HK-2 (cell line): Measurements from ENCODE around the gene PARD3B.

Experiments
- DNase-seq: peaks from one replicate; pipeline ENCODE4 v3.0.0-alpha.2; 2018; ENCODE audit not compliant: unreplicated experiment

Gene PARD3B

GRCh38 chr2:204892506-204893255, 347.4 kb downstream of the PARD3B start:
- DNase-seq: no peak

GRCh38 chr2:204896146-204896545, 350.9 kb downstream of the PARD3B start:
- no peak for DNase-seq

GRCh38 chr2:204897561-204897960, 352.3 kb downstream of the PARD3B start:
- DNase-seq: no peak

- DNase-seq: no peak
Measured at GRCh38 chr2:204898928-204899640, 353.8 kb downstream of the PARD3B start.

- no peak for DNase-seq
Measured at GRCh38 chr2:204899983-204900382, 354.7 kb downstream of the PARD3B start.

DNA sequence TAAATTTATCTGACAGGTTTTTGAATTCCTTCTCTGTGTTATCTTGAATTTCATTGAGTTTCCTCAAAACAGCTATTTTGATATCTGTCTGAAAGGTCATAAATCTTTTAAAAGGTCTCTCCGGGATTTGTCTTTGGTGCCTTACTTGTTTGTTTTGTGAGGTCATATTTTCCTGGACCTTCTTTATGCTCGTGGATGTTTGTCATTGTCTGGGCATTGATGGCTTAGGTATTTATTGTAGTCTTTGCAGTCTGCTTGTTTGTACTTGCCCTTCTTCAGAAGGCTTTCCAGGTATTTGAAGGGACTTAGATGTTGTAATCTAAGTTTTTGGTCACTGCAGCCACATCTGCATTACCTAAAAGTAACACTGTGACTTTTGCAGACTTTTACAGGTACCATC, 355.2 kb downstream of the PARD3B start:
- DNase-seq: no peak

GRCh38 chr2:204900910-204901309, 355.6 kb downstream of the PARD3B start:
- DNase-seq: no peak

DNA sequence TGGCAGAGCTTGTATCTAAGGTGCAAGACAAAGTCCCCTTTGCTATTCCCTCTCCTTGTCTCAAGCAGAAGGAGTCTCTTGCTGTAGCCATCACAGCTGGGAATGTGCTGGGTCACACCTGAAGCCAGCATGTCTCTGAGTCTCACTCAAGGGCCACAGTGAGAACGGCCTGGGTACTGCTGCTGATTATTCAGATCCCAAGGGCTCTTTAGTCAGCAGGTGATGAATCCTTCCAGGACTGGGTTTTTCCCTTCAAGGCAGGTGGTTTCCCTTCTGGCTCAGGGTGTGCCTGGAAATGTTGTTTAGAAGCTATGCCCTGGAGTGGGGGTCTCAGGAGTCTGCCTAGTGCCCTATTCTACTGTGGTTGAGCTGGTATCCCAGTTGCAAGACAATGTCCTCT, 356.3 kb downstream of the PARD3B start:
- DNase-seq: no peak

GRCh38 chr2:204909791-204910190, 364.5 kb downstream of the PARD3B start:
- DNase-seq: no peak

- DNase-seq: no peak
Measured at GRCh38 chr2:204913312-204913711, 368.0 kb downstream of the PARD3B start.

DNA sequence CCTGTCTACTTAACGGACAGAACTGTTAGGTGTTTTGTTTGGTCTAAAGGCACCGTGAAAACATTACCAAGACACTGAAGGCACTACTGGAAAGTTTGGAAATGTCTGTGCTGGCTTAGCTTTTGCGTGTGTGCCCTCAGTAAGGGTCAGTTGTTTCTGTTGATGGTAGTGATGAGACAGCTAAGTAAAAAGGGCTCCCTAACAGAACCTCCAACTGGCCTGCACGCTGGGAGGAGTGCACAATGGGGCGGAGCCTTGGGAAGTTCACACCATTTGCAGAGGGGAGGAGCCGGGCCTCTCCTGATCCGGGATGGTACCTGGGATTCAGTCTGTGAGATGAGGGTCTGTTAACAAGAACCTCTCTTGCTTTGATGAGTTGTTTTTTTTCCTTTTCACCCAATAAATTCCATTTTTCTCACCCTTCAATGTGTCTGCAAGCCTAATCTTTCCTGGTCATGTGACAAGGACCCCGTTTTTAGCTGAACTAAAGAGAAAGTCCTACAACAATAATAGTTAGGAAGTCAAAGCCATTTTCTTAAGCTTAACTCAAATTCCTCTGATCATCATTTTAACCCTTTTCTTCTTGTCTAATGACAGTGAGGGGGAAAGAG, 368.7 kb downstream of the PARD3B start:
- DNase-seq: no peak

GRCh38 chr2:204914708-204915107, 369.4 kb downstream of the PARD3B start:
- DNase-seq: no peak

DNA sequence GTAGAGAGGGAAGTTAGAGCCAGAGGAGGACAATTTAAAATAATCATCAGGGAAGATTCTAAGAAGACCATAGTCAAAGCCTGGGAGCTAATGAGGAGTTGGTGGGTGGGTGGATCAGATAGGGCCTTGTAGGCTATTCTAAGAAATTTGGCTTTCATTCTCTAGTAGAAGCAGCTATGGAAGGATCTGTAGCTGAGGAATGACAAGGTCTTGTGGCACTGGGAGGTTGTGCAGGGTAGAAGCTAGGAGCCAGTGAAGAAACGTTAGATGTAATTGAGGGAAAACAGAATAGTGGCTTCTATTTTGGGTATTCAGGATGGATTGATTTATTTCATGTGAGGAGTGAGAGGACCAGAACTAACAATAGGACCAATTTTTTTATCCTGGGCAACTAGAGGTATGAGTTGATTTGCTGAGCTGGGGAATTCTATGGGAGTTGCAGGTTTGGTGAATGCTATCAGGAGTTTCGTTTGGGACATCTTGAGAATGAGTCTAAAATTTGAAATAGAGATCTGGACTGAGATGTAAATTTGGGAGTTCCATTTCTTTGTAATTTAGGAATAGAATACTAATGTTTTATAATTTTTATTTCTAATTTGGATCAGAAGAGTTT, 371.9 kb downstream of the PARD3B start:
- DNase-seq: no peak

- no peak for DNase-seq
Measured at GRCh38 chr2:204920776-204921175, 375.5 kb downstream of the PARD3B start.

DNA sequence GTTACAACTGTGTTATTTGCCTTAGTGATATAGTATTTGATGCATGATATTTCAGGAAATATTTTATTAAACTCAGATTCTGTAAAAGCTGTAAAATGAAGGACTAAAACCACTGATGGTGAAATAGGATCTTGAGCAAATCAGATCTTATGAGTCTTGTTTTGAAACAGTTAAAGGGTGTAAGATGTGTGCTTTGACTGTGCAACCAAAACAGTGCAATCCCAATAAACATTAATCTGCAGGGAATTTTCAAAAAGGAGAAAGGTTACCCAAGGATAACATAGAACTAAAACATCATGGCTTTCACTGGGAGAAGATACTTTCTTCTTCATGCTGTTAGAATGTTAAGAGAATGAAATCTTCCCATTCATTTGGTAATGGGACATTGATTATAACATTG, 378.7 kb downstream of the PARD3B start:
- no peak for DNase-seq

DNA sequence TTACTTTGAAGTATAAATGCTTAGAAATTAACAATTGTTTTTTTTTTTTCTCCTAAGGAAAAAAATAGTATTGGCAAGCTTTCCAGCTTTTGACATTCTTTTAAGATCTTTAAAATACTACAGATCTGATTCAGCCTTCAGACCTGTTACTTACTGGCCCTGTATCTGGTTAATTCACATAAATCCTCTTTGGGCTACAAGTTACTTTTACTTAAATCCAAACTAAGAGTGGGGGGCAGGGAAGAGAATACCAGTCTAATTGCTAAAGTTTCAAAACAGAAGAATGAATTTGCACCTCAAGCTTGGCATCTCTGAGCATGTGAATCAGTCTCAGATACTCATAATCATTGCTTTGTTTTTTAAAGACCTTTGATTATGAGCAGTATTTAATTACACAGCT, 386.3 kb downstream of the PARD3B start:
- no peak for DNase-seq

DNA sequence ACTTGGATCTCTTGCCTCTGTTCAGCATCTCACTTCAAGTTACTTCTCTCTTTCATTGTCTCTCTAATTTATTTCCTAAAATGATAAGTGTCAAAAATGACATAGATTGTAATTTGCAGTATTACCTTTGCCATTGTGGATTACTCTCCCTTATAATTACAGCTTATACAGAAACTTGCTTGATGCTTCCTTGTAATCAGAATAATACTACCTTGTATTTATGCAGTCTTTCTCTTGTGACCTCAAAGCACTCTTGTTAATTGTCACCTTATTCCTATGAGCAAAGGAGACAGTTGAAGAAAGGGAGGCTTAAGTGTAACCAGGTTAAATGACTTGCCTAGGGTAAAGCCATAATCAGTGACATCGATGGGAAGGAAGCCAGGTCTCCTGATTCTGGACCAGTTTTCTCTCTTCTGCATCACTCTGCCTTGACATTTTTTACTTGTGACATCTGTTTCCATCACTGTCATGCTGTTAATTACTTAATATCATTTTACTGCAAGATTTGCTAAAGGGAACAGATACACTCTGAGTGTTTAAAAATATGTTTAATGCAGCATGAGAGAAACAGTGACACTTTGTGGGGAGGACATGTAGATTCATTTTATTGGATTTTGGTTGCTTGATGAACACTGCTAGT, 388.6 kb downstream of the PARD3B start:
- no peak for DNase-seq

- DNase-seq: no peak
Measured at GRCh38 chr2:204944927-204945326, 399.7 kb downstream of the PARD3B start.

DNA sequence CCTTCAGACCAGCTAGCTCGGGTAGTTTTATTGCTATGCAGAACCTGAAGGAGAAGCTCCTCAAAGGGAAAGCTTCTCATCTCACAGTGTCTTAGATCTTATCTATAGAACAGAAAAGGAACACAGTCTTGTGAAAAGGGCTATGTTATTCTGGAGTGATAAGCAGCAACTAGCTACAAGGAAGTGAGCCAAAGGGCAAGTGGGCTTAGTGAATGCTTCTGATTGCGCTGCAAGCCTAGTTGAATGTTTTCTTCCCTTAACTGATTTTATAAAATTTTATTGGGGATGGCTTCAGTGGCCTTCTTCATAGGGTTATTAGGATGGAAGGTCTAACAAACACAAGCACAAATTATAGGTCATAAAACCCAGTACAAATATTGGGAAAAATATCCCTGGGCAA, 400.1 kb downstream of the PARD3B start:
- no peak for DNase-seq

DNA sequence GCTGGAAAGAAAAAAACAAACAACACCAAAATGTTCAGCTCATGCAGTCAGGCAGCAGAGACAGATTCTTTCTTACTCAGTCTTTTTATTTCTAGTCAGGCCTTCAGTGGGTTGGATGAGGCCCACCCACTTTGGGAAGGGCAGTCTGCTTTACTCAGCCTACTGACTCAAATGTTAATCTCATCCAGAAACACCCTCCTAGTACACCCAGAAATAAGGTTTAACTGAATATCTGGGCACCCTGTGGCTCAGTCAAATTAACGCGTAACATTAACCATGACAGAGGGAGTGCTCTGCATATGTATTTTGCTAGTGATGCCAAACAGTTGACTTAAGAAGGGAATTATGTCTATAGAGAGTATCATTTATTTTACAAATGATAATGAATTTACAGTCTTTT, 401.6 kb downstream of the PARD3B start:
- DNase-seq: no peak

DNA sequence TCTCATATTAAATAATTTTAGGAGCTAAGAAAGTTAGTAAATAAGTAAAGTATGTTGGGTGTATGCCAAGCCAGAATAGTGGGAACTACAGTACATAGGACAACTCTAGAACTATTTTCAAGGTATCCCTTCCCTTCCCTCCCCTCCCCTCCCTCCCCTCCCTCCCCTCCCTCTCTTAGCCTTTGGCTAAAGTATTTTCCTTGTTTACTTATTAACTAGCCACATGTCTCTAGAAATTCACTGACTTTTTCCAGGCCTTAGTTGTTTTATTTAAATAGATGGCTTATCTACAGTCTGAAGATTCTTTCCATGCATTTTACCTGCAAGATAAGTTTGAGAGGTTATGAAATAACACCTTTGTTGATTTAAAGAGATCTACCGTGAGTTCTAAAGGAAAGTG, 402.1 kb downstream of the PARD3B start:
- DNase-seq: no peak
